ENCODE results near the gene MFGE8.

GRCh38 chr15:88860212-88860611 lies 53.0 kb downstream of the MFGE8 start:
- TF ChIP-seq CTCF (IDR thresholded peaks at IDR 0.05; ENCODE audit: poor library complexity, severe bottlenecking) (no peak), POLR2AphosphoS5 (IDR thresholded peaks at IDR 0.05) (no peak)
